GM19328 (cell line): ENCODE results near the gene ZC3H12D.
"Not testable (repeated sequence)": the region's sequence is repeated elsewhere in the genome, so short reads cannot be mapped to it uniquely, and the experiment has no call there.

ENCODE experiments used
- ATAC-seq: cut with Tn5 transposase; IDR thresholded peaks from one replicate; pipeline ENCODE4 v1.9.1; 2021; ENCODE audit warnings: mild to moderate bottlenecking, moderate library complexity; ENCODE audit not compliant: unreplicated experiment

Gene ZC3H12D

GRCh38 chr6:149460249-149460648 is 24.6 kb downstream of the ZC3H12D start:
- not testable (repeated sequence) for ATAC-seq

- no peak for ATAC-seq
These were observed 25.1 kb downstream of the ZC3H12D start for GRCh38 chr6:149459761-149460160.

DNA sequence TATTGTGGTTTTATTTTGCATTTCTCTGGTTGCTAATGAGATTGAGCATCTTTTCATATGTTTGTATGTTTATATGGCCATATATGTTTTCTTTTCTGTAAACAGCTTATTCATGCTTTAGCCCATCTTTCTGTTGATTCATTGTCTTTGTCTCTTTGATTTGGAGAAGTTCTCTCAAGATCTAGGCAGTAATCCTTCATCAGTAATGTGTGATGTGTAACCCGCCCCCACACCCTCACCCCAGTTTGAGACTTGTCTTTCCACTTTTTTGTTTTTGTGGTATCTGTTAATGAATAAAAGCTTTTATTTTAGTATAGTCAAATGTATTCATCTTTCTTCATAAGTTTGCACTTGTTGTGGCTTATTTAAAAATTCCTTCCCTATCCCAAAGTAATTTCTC is 26.0 kb downstream of the ZC3H12D start:
- no peak for ATAC-seq

DNA sequence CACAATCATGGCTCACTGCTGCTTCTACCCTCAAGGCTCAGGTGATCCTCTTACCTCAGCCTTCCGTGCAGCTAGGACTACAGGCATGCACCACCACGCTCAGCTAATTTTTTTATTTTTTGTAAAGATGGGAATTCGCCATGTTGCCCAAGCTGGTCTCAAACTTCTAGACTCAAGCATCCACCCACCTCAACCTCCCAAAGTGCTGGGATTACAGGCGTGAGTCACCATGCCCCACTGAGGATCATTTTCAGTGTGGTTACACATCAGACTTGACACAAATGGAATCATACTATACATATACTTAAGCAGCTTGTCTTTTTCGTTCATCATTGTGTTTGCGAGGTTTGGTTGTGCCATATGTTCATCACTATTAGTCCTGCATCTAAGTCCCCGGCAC is 26.6 kb downstream of the ZC3H12D start:
- ATAC-seq: no peak

DNA sequence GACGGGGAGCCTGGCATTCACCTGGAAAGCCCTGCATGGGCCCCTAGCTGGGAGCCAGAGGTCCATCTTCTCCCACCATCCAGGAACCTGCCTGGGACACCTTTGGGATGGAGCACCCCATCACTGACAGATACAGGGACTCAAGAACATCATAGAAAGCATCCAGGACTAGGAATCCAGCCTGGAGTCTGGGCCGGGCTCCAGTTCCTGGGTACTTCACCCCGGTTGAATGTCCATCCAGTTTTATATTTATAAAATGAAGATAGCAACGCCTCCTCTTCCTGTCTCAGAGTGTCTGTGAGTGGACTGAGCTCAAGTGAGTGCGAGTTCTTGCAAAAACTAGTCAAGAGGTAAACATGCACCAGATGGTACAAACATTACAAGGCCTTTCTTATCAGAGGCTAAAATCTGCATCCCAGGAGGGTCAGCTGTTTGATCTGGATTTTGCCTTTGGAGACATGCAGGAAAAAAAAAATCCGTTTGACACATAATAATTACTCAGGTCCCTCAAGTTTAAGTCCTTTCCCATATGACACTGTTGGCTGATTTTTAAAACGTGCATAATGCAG is 27.4 kb downstream of the ZC3H12D start:
- ATAC-seq: no peak

GRCh38 chr6:149456311-149457021 is 28.3 kb downstream of the ZC3H12D start:
- no peak for ATAC-seq

GRCh38 chr6:149455031-149455732 is 29.6 kb downstream of the ZC3H12D start:
- no peak for ATAC-seq

DNA sequence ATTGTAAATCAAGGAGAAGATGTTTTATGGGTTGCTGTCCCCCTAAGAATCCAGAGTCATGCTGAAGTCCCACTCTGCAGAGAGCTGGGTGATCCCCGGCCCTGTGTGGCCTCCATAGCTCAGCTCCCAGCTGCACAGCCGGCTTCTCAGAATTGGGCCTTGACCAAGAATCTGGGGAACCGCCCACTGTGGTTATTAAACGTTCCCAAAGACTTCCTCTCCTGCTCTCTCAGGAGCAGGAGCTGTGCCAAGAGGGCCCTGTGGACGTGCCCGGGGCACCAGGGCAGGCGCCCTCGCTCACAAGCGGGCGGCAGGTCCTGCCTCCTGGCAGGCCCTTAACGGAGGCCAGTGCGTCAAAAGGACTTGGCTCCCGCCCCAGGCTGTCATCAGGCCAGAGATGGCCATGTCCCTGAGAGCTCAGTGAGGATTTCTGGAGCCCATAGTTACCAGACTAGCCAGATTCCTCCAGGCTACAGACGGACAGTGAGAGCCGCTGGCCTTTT is 30.4 kb downstream of the ZC3H12D start:
- no peak for ATAC-seq

- ATAC-seq: no peak
These were observed 31.0 kb downstream of the ZC3H12D start for GRCh38 chr6:149453597-149454345.

GRCh38 chr6:149452037-149452939 is 32.5 kb downstream of the ZC3H12D start:
- ATAC-seq: no peak

DNA sequence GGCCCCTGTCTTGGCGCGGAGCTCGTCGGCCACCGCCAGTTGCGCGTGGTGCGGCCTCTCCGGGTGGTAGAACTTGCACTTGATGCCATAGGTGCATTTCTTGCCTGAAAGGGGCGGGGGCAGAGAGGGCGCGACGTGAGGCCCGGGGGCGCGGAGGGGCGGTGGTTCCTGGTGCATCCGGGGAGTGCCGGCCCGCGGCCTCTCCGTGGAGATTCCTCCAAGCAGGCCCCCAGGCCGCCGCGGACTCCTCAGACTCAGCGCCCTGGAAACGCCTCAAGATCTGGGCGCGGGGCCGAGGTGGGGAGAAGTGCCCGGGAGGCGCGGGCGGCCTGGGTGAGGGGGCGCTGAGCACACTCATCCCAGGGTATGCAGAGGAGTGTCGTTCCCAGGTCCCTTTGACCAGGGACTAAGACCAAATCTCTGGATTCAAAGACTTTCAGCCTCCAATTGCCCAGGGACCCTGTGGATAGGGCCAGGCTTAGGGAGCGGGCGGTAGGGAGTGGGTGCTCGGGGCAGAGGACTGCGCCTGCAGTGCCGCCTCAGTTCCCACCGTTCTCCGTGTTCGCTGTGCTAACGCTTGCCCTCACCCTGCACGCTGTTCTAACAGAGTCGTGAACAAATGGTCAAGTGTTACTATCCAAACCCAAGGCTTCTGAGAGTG is 33.3 kb downstream of the ZC3H12D start:
- no peak for ATAC-seq

GRCh38 chr6:149450679-149451375 is 34.0 kb downstream of the ZC3H12D start:
- no peak for ATAC-seq

GRCh38 chr6:149449831-149450678 is 34.8 kb downstream of the ZC3H12D start:
- no peak for ATAC-seq

DNA sequence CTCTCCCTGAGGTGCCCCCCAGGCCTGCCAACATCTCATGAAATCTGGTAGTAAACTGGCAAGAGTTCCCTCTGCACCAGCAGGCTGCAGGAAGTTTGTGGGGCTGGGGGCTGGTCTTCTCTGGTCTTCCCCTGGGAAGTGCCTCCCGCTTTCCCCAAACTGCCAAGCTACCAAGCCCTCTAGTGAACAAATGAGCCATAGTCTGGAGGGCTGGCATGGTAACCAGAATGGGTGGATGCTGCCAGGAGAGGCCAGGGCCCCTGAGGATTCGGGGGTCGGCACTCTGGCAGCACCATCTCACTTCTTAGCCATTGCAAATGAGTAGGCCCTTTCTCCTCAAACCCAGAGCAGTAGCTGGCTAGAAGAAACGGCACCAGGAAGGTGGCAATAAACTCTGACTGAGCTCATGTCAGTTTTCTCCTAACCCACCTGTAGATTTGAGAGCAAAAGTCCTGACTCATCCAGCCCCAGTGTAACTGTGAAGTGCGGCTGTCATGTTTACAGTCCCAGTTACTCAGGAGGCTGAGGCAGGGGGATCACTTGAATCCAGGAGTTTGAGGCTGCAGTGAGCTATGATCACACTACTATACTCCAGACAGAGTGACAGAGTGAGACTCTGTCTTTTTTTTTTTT is 35.9 kb downstream of the ZC3H12D start:
- ATAC-seq: no peak

DNA sequence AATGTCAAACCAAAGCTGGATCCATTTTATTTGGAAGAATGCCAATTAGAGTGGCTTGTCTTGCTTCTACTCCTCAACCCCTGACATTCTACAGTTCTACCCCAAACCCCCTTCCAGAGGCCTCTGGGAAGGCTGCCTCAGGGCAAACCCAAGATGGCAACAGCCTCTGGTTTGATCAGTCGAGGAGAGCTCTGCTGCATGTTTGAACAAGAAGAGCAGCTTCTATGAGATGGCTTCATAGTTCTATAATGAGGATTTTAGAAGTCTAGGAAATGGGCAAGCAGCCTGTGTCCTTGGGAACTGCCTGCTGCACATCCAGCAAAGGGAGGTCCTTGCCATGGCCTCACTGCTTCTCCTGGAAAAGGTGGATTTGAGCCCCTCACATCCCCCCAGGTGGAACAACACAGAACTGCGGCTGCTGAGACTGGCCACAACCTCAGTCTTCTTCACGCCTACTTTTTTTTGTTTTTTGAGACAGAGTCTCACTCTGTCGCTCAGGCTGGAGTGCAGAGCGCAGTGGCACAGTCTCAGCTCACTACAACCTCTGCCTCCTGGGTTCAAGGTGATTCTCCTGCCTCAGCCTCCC is 37.9 kb downstream of the ZC3H12D start:
- no peak for ATAC-seq

- ATAC-seq: no peak
These were observed 39.2 kb downstream of the ZC3H12D start for GRCh38 chr6:149445573-149445972.

DNA sequence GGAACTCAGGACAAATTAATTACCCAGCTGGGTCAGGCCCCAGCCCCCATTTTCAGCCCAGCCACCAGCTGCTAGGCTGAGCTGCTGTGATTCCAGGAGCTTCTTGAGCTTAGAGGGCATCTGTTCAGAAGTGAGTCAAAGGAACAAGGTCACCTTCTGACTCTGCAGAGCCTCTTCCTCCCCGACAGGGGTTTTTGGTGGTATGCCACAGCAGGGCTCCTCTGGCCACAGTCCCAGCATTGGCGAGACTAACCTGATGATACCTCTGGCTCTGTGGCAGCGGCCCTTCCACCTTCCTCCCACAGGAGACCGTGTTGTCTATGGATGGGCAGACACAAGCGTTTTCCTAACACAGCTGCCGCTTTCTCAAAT is 39.7 kb downstream of the ZC3H12D start:
- no peak for ATAC-seq
